Rectal smooth muscle tissue (tissue), 1 donor: ENCODE measurements around the gene RGL3.
"Not testable (repeated sequence)": the region's sequence is repeated elsewhere in the genome, so short reads cannot be mapped to it uniquely, and the experiment has no call there.

ENCODE experiments used
- H3K27ac ChIP-seq: one replicate; pipeline ENCODE4 v1.7.0; 2013; ENCODE audit warnings: low read depth, low read length, inconsistent platforms
- H3K27me3 ChIP-seq: one replicate; pipeline ENCODE4 v1.7.0; 2013; ENCODE audit warnings: low read length; ENCODE audit not compliant: control insufficient read depth, insufficient read depth
- H3K36me3 ChIP-seq: one replicate; pipeline ENCODE4 v1.7.0; 2013; ENCODE audit warnings: low read length; ENCODE audit not compliant: control insufficient read depth, insufficient read depth
- H3K4me1 ChIP-seq: one replicate; pipeline ENCODE4 v1.7.0; 2013; ENCODE audit warnings: low read length; ENCODE audit not compliant: control insufficient read depth, insufficient read depth
- H3K4me3 ChIP-seq: one replicate; pipeline ENCODE4 v1.7.0; 2013; ENCODE audit warnings: low read length
- H3K9ac ChIP-seq: one replicate; pipeline ENCODE4 v1.7.0; 2013; ENCODE audit warnings: low read length

Gene RGL3

DNA sequence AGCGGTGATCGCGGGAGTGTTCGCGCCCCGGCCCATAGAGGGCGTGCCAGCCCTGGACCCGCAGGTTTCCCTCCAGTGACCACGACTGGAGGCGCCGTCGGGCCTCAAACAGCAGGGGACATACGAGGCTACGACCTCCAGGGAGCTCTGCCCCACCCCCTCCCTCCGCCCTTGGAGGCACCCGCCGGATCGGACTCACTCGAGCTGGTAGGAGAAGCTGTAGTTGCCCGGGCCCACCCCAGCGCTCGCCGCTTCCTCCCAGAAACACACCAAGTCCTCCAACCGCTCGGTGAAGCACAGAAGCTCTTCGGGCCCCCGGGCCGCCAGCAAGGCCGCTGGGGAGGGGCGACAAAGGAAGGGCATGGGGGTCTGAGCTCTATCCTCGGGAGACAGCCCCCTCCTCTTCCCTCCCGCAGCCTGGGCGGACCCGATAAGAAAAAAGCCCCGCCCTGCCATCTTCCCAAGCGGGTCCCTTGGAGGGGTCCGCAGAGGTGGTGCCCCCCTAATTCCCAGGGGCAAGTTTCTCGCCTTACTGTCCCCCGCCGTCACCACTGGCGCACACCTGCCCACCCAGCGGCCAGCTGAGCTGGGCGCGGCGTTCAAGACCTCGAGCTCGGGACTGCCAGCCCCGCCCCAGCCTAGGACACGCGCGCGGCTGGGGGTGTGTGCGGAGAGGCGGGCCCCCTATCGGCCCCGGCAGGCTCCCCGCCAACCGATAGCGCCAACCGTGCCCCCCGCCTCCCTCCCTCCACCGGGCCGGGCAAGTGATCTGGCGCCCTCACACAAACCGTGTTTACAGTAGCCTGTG lies 36.0 kb downstream of the RGL3 start:
- Histone ChIP-seq H3K36me3 (no peaks in the 10 kb centered on the region), H3K27ac (no peak overlapping the region), H3K4me3 (peak overlapping the region; percentile 46), H3K4me1 (peaks cover 11% of the 10 kb centered on the region), H3K9ac (no peak overlapping the region), H3K27me3 (peaks cover 2% of the 10 kb centered on the region)

DNA sequence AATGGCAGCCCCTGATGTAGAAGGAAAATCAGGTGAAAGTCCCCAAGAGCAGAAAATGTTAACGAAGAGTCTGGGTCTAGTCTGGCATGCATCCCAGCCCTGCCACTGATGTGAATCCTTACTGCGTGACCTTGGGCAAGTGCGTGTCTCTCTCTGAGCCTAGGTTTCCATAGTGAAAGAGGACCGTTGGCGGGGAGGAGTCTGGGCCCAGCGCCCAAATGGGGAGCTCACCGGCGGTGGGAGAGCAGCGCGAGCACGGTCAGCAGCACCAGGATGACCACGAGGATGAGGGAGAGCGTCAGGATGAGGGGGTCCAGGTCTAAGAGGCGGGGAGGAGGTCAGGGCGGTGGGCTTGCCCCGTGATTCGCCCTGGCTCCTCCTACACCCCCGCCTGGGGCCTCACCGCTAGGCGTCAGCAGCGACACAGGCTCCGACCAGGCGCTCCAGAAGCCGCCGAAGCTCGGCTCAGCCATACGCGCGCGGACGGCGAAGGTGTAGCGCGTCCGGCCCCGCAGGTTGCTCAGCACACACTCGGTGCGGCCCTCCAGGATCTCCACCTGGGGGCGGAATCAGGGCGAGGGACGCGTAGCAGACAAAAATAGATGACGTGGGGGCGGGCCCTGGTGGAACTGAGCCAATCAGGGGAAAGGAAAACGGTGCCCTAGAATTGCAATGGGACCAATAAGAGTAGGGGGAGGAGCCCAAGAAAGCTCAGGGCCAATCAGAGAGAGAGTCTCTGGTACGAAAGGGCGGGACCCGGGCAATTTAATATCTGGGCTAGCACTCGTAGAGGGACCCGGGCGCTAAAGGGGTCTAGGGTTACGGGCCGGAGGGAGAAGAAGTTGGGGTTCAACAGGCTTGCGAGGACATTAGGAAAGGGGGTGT lies 38.2 kb downstream of the RGL3 start:
- Histone ChIP-seq H3K36me3 (no peaks in the 10 kb centered on the region), H3K4me1 (peaks cover 26% of the 10 kb centered on the region), H3K9ac (peak overlapping the region; percentile 16), H3K4me3 (peak overlapping the region; percentile 80), H3K27me3 (peaks cover 2% of the 10 kb centered on the region), H3K27ac (peak overlapping the region; percentile 41)

DNA sequence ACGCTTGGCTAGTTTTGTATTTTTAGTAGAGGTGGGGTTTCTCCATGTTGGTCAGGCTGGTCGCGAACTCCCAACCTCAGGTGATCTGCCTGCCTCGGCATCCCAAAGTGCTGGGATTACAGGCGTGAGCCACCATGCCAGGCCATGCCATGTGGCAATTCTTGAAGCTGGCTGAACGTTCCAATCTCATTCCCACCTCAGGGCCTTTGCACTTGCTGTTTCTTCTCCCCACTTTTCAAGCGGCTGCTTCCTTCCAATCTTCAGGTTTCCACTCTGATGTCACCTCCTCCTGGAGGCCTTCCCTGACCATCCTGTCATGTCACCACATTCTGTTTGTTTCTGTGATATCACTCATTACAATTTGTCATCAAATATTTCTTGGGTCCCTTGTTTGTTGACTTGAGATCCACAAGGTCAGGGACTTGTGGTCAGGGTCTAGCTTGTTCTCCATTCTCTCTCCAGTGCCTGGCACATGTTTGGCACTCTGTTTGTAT lies 39.2 kb downstream of the RGL3 start:
- peaks cover 32% of the 10 kb centered on the region for H3K4me1 ChIP-seq
- no peak overlapping the region for H3K27ac ChIP-seq
- H3K9ac ChIP-seq: no peak overlapping the region
- no peak overlapping the region for H3K4me3 ChIP-seq
- peaks cover 2% of the 10 kb centered on the region for H3K27me3 ChIP-seq
- no peaks in the 10 kb centered on the region for H3K36me3 ChIP-seq

- not testable (repeated sequence) for H3K27ac ChIP-seq, H3K27me3 ChIP-seq, H3K9ac ChIP-seq, H3K36me3 ChIP-seq, H3K4me3 ChIP-seq
- peaks cover 32% of the 10 kb centered on the region for H3K4me1 ChIP-seq
Observed at GRCh38 chr19:11379269-11379845, 39.8 kb downstream of the RGL3 start.

GRCh38 chr19:11378319-11379189 lies 40.6 kb downstream of the RGL3 start:
- no peak overlapping the region for H3K9ac ChIP-seq
- no peak overlapping the region for H3K4me3 ChIP-seq
- H3K27me3 ChIP-seq: peaks cover 2% of the 10 kb centered on the region
- H3K27ac ChIP-seq: peak overlapping the region; percentile 55
- H3K36me3 ChIP-seq: no peaks in the 10 kb centered on the region
- H3K4me1 ChIP-seq: peaks cover 35% of the 10 kb centered on the region

DNA sequence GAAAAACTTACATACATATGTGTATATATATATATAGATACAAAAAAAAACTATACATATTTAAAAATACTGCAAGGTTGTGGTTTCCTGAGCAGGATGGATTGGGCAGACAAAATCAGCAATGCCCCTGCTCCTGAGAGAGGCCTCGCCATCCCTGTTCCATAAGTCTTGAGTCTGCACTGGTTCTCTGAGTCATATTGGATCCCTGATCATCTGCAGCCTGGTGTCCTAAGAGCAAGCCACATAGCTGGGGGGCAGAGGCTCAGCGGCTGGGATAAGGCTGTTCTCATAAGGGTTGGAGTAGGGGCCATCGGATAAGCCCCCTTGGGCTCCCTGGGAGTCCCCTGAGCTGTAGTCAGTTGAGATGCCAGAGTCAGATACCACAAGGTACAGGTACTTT lies 41.4 kb downstream of the RGL3 start:
- H3K36me3 ChIP-seq: no peaks in the 10 kb centered on the region
- H3K4me1 ChIP-seq: peaks cover 35% of the 10 kb centered on the region
- H3K27me3 ChIP-seq: no peaks in the 10 kb centered on the region
- H3K27ac ChIP-seq: peak overlapping the region; percentile 55
- no peak overlapping the region for H3K9ac ChIP-seq
- no peak overlapping the region for H3K4me3 ChIP-seq

DNA sequence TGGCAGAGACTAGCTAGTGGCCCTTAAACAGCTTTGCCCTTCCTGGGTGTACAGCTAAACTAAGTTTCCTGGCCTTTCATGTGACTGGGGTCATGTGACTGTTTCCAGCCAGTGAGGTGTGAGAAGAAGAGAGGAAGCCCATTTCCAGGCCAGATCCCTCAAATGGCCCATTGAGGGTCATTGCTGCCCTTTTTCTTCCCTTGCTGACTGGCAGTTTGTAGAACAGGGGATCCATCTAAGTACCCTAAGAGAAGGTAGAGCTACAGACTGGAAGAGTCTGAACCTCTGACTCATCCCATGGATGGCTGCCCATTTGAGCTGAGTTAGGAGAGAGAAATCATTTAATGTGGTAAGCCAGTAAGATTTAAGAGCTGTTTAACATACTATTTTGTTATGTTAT lies 41.9 kb downstream of the RGL3 start:
- H3K4me1 ChIP-seq: peaks cover 35% of the 10 kb centered on the region
- H3K36me3 ChIP-seq: no peaks in the 10 kb centered on the region
- peak overlapping the region; percentile 76 for H3K27ac ChIP-seq
- no peak overlapping the region for H3K9ac ChIP-seq
- H3K27me3 ChIP-seq: no peaks in the 10 kb centered on the region
- no peak overlapping the region for H3K4me3 ChIP-seq

GRCh38 chr19:11375143-11375948 lies 43.8 kb downstream of the RGL3 start:
- Histone ChIP-seq H3K27me3 (no peaks in the 10 kb centered on the region), H3K9ac (peak overlapping the region; percentile 35), H3K4me1 (peaks cover 28% of the 10 kb centered on the region), H3K27ac (peak overlapping the region; percentile 74), H3K36me3 (no peaks in the 10 kb centered on the region), H3K4me3 (peak overlapping the region; percentile 72)

DNA sequence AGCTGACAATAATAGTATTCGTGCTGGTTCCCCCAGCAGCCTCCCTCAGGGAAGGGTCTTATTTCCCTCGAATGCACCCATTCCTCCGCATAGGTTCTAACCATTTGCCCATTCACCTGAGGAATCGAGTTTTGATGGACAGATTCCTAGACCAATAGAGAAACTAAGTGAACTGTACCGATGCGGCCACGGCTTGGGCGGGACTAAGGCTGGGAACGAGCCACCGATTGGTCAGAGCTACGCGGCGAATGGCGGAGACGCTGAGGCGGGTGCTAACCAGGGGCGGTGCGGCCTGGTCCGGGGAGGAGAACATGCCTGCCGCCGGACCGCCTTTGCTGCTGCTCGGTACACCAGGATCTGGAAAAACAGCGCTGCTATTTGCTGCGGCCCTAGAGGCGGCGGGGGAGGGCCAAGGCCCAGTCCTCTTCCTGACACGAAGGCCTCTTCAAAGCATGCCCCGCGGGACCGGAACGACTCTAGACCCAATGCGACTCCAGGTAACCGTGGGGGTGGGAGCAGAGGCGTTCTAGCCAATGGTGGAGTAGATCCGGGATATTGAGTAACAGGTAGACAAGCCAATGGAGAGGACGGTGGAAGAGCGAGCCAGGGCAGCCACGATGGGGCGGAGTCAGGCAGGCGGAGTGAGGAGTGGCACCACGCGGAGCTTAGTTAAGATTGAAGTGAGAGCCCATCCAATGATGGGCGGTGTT lies 44.5 kb downstream of the RGL3 start, which contains the start of gene SWSAP1:
TSS of gene SWSAP1 (plus strand) at position 234 of the 710 bp plus-strand sequence. CDS start at position 249, 15 bp downstream.
- Histone ChIP-seq H3K4me3 (peak within 1 kb of the TSS; percentile 83), H3K27ac (peak within 1 kb of the TSS; percentile 96), H3K4me1 (peaks cover 28% of the 10 kb centered on the region), H3K9ac (peak within 1 kb of the TSS; percentile 75), H3K36me3 (no peaks in the 10 kb centered on the region), H3K27me3 (no peaks in the 10 kb centered on the region)

DNA sequence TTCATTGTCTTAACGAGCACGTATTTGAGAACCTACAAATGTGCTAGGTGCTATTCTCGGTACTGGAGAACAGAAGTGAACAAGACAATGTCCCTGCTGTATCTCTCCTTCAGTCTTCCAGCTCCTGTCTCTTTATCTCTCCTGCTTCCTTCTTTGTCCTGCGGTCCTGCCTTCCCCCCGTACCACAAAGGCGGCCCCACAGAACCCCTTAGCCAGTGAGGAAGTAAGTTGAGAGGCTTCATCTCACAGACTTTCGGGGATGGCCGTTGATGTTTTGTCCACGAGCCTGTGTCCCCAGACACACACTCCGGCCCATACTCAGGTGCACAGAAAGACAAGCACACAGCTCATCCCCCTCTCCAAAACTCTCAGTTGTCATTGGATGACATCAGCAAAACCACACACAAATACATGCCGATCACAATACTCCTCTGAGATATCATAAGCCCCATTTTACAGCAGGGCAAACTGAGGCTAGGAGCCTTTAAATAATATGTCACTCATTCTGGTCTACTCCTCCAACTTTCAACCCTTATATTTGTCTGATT lies 45.2 kb downstream of the RGL3 start:
- peak overlapping the region; percentile 96 for H3K27ac ChIP-seq
- no peaks in the 10 kb centered on the region for H3K27me3 ChIP-seq
- no peaks in the 10 kb centered on the region for H3K36me3 ChIP-seq
- peaks cover 28% of the 10 kb centered on the region for H3K4me1 ChIP-seq
- H3K9ac ChIP-seq: no peak overlapping the region
- peak overlapping the region; percentile 83 for H3K4me3 ChIP-seq
